H1 (cell line): ENCODE measurements around the gene EPS8L1. TPM values are rescaled to one million over a fixed set of nuclear protein-coding genes. Genes with fewer than 3 reads are reported as not detected.

Source experiments
- BCL11A ChIP-seq, 2 experiments: IDR thresholded peaks; one replicate each; pipeline ENCODE4 v1.6.1; 2011; ENCODE audit warnings: low read depth in 2 of 2, low read length in 2 of 2, mild to moderate bottlenecking in 2 of 2
- CHD7 ChIP-seq: fragments of 300-600 bp; sonication (generic); IDR thresholded peaks from 2 replicates; pipeline ENCODE4 v1.7.1; 2012; ENCODE audit warnings: low read length, moderate library complexity, mild to moderate bottlenecking, inconsistent platforms; ENCODE audit not compliant: insufficient replicate concordance
- EZH2 ChIP-seq: fragments of 200-600 bp; sonication (generic); IDR thresholded peaks from 2 replicates; pipeline ENCODE4 v1.7.1; 2012; ENCODE audit warnings: low read depth, mild to moderate bottlenecking, moderate library complexity, low read length, inconsistent platforms; ENCODE audit not compliant: severe bottlenecking
- HDAC6 ChIP-seq: IDR thresholded peaks from one replicate; pipeline ENCODE4 v1.7.1; 2012; ENCODE audit warnings: low read depth, mild to moderate bottlenecking, inconsistent platforms, low read length, moderate library complexity
- JUND ChIP-seq: IDR thresholded peaks from 2 replicates; pipeline ENCODE4 v1.6.1; 2011; ENCODE audit warnings: mild to moderate bottlenecking, improper control_type of control experiment, low read length
- RFX5 ChIP-seq: IDR thresholded peaks from 2 replicates; pipeline ENCODE4 v1.6.1; 2011; ENCODE audit warnings: low read depth, low read length, improper control_type of control experiment, borderline replicate concordance
- RNF2 ChIP-seq: fragments of 200-900, 300-1000 bp; sonication (generic); IDR thresholded peaks from 2 replicates; pipeline ENCODE4 v1.7.1; 2016; ENCODE audit warnings: borderline replicate concordance, low read depth, mild to moderate bottlenecking, antibody characterized with exemption, low read length; ENCODE audit not compliant: poor library complexity, severe bottlenecking; ENCODE audit errors: missing control alignments
- SAP30 ChIP-seq: fragments of 300-600 bp; sonication (generic); IDR thresholded peaks from 2 replicates; pipeline ENCODE4 v1.7.1; 2012; ENCODE audit warnings: low read length, moderate library complexity, mild to moderate bottlenecking, inconsistent platforms; ENCODE audit not compliant: insufficient read depth, insufficient replicate concordance
- SRF ChIP-seq: IDR thresholded peaks from 2 replicates; pipeline ENCODE4 v1.6.1; 2011; ENCODE audit warnings: mild to moderate bottlenecking, low read depth, low read length, moderate library complexity
- TAF7 ChIP-seq: optimal IDR thresholded peaks from 2 replicates; pipeline ENCODE3; 2011; ENCODE audit warnings: low read depth, mild to moderate bottlenecking, inconsistent platforms, low read length, moderate library complexity, borderline replicate concordance
- TBP ChIP-seq: IDR thresholded peaks from 2 replicates; pipeline ENCODE4 v1.6.1; 2011; ENCODE audit warnings: low read depth, low read length, improper control_type of control experiment
- polyA plus RNA-seq, 7 experiments: library from polyadenylated mRNA; depleted of rRNA in 3 of 7; stranded (reverse) in 5 of 7; unstranded in 2 of 7; fragments of >200 nt in 5 of 7; fragments of 200-250 nt in 2 of 7; gene quantifications; 1 replicate in 5 of 7; 2 replicates in 1 of 7; 4 replicates in 1 of 7; pipeline versions ENCODE4 v1.2.1 to v1.2.3, GENCODE V29; 2011 to 2013; ENCODE audit warnings: missing spikeins in 2 of 7, mixed read lengths in 2 of 7
- total RNA-seq: library from RNA; stranded (reverse); fragmentation: NEBNext Ultra II Directional; extraction: Animal tissue kit (Norgen Biotek cat#: 25700); gene quantifications from 2 replicates; pipeline ENCODE4 v1.2.1, GENCODE V29; 2021

EPS8L1 gene
- total and polyA plus RNA-seq, 2 of the 8 experiments (the other 6 are each of a cell fraction or from before 2014, with no cell fraction given) = 19.8 to 30.2 TPM

GRCh38 chr19:55101261-55101660 is 25.6 kb downstream of the EPS8L1 start (continued):
- TF ChIP-seq CHD7 = no peak
- no peak for TF ChIP-seq TAF7
- no peak for TF ChIP-seq SRF
- TF ChIP-seq EZH2 = no peak
- TF ChIP-seq RFX5 = no peak
- TF ChIP-seq RNF2 = no peak
- TF ChIP-seq JUND = no peak
- no peak for TF ChIP-seq HDAC6
- TF ChIP-seq TBP = no peak
- TF ChIP-seq SAP30 = no peak
- no peak for TF ChIP-seq BCL11A (IDR thresholded peaks at IDR 0.05; ENCODE audit: low read depth in 2 of 2, low read length in 2 of 2)
